Mucosa of descending colon (tissue), 3 donors: ENCODE results near the gene PMS2. TPM values are rescaled to one million over a fixed set of nuclear protein-coding genes. Genes with fewer than 3 reads are reported as not detected.
A peak's percentile ranks its signal among the peaks of the same experiment; 100 is the strongest.

Source experiments
- ATAC-seq: fragments of 200-7000 bp; cut with Tn5 transposase; one replicate; pipeline ENCODE4 v1.9.1; 2020; ENCODE audit warnings: mild to moderate bottlenecking, moderate library complexity
- DNase-seq, 3 donors: peaks; one replicate each; pipeline ENCODE4 v3.0.0-alpha.2; 2020
- H3K36me3 ChIP-seq: fragments of 200-600 bp; one replicate; pipeline ENCODE4 v1.8.0; 2021; ENCODE audit warnings: low read depth, mild to moderate bottlenecking
- H3K4me1 ChIP-seq: fragments of 200-600 bp; one replicate; pipeline ENCODE4 v1.8.0; 2021; ENCODE audit warnings: low read depth, mild to moderate bottlenecking
- H3K4me3 ChIP-seq: fragments of 200-600 bp; one replicate; pipeline ENCODE4 v1.8.0; 2021; ENCODE audit warnings: mild to moderate bottlenecking
- H3K9me3 ChIP-seq: fragments of 200-600 bp; one replicate; pipeline ENCODE4 v1.8.0; 2021; ENCODE audit warnings: mild to moderate bottlenecking
- CTCF ChIP-seq: fragments of 200-600 bp; IDR thresholded peaks from one replicate; pipeline ENCODE4 v1.8.0; 2022; ENCODE audit warnings: antibody characterized with exemption, mild to moderate bottlenecking
- intact Hi-C, 2 donors: fragments of 100-400 bp; cut with DNase I in 1 of 2; cut with micrococcal nuclease in 1 of 2; formaldehyde crosslinking; loops; one replicate each; pipeline versions ENCODE4 v1.11.0 to v1.11.1; 2022; cut with DNase I, micrococcal nuclease
- total RNA-seq, 3 donors: library from RNA; stranded (reverse); fragmentation: NEBNext Ultra II Directional in 2 of 3; extraction: Animal tissue kit (Norgen Biotek cat#: 25700) in 2 of 3; gene quantifications; one replicate each; pipeline versions ENCODE4 v1.2.1 to v1.2.4, GENCODE V29; 2021 to 2023
- donor health status: DM: no; HTN: no; CAD: no; lungs with moderate emphysema.
- donor health status: DM: no; HTN: no; CAD: no.
- donor health status: DM: no; HTN: yes; CAD: no.

Gene PMS2
- total RNA-seq, 3 donors from 2014 or later: 9.8 to 12.4 (median 12.1) TPM

GRCh38 chr7:6030988-6031387 lies 22.1 kb upstream of the PMS2 start, which contains the start of gene ANKRD61:
Gene ANKRD61, plus strand, starts transcription at chr7:6031376. Its CDS starts 0 bp downstream, at chr7:6031376.
- no peak for TF ChIP-seq CTCF
- no peaks in the 10 kb centered on the region for H3K36me3 ChIP-seq
- H3K4me1 ChIP-seq: peaks cover 18% of the 10 kb centered on the region
- DNase-seq (no peak), ATAC-seq (no peak)
- H3K9me3 ChIP-seq: no peaks in the 10 kb centered on the region
- H3K4me3 ChIP-seq: no peak within 1 kb of the TSS
- intact Hi-C loops: no loop called here

- no peaks in the 10 kb centered on the region for H3K9me3 ChIP-seq
- intact Hi-C loops: no loop called here
- H3K4me1 ChIP-seq: peaks cover 35% of the 10 kb centered on the region
- H3K4me3 ChIP-seq: no peak overlapping the region
- TF ChIP-seq CTCF: no peak
- no peak for DNase-seq
- H3K36me3 ChIP-seq: peaks cover 5% of the 10 kb centered on the region
- ATAC-seq: peak; percentile 31
Measured at GRCh38 chr7:6028563-6028962, 19.7 kb upstream of the PMS2 start.

- no peak for ATAC-seq
- TF ChIP-seq CTCF: no peak
- no peaks in the 10 kb centered on the region for H3K9me3 ChIP-seq
- peaks cover 9% of the 10 kb centered on the region for H3K36me3 ChIP-seq
- peaks cover 35% of the 10 kb centered on the region for H3K4me1 ChIP-seq
- intact Hi-C loops: no loop called here
- no peak for DNase-seq
- no peak overlapping the region for H3K4me3 ChIP-seq
Measured at GRCh38 chr7:6027806-6028365, 19.0 kb upstream of the PMS2 start.

GRCh38 chr7:6026820-6027311 lies 18.0 kb upstream of the PMS2 start:
- intact Hi-C loops: no loop called here
- peaks cover 35% of the 10 kb centered on the region for H3K4me1 ChIP-seq
- peak; percentile 58 for ATAC-seq
- no peak for TF ChIP-seq CTCF
- DNase-seq: no peak
- H3K36me3 ChIP-seq: peaks cover 9% of the 10 kb centered on the region
- no peaks in the 10 kb centered on the region for H3K9me3 ChIP-seq
- H3K4me3 ChIP-seq: no peak overlapping the region

GRCh38 chr7:6026011-6026819 lies 17.4 kb upstream of the PMS2 start:
- Histone ChIP-seq H3K9me3 (no peaks in the 10 kb centered on the region), H3K4me1 (peaks cover 35% of the 10 kb centered on the region), H3K4me3 (no peak overlapping the region), H3K36me3 (peaks cover 9% of the 10 kb centered on the region)
- no peak for TF ChIP-seq CTCF
- peak; percentile 95 for ATAC-seq
- DNase-seq: peak; percentile 88 to 93 (median 90)
- intact Hi-C loops: no loop called here
